Measurements from ENCODE around the gene ABCC1.

ABCC1 gene

GRCh38 chr16:15983898-15984297, 34.5 kb downstream of the ABCC1 start:
- DNase-seq (ENCODE audit: low read depth, low spot score): no peak
- H3K4me3 ChIP-seq (ENCODE audit: low read depth, low read length): no peak overlapping the region
- ChIA-PET POLR2A (no interaction called here), CTCF (no interaction called here)
- TF ChIP-seq, protein P1, sequence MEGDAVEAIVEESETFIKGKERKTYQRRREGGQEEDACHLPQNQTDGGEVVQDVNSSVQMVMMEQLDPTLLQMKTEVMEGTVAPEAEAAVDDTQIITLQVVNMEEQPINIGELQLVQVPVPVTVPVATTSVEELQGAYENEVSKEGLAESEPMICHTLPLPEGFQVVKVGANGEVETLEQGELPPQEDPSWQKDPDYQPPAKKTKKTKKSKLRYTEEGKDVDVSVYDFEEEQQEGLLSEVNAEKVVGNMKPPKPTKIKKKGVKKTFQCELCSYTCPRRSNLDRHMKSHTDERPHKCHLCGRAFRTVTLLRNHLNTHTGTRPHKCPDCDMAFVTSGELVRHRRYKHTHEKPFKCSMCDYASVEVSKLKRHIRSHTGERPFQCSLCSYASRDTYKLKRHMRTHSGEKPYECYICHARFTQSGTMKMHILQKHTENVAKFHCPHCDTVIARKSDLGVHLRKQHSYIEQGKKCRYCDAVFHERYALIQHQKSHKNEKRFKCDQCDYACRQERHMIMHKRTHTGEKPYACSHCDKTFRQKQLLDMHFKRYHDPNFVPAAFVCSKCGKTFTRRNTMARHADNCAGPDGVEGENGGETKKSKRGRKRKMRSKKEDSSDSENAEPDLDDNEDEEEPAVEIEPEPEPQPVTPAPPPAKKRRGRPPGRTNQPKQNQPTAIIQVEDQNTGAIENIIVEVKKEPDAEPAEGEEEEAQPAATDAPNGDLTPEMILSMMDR (IDR thresholded peaks at IDR 0.05; ENCODE audit: insufficient read depth, low read length, missing control alignments): no peak

GRCh38 chr16:15985144-15985543, 35.7 kb downstream of the ABCC1 start:
- TF ChIP-seq, protein P1 (IDR thresholded peaks at IDR 0.05; ENCODE audit: insufficient read depth, low read length, missing control alignments): no peak
- DNase-seq (ENCODE audit: low read depth, low spot score): no peak
- ChIA-PET POLR2A (interaction anchor here (0.5 kb wide), 1 partner anchor 89 kb away, joined by 4 read pairs; no protein-coding TSS in a partner anchor), CTCF (interaction anchor here (1.1 kb wide), 1 partner anchor 42 kb away, joined by 3 read pairs; no protein-coding TSS in a partner anchor)
- H3K4me3 ChIP-seq (ENCODE audit: low read depth, low read length): no peak overlapping the region

GRCh38 chr16:15986261-15986660, 36.8 kb downstream of the ABCC1 start:
- POLR2A ChIA-PET: no interaction called here

DNA sequence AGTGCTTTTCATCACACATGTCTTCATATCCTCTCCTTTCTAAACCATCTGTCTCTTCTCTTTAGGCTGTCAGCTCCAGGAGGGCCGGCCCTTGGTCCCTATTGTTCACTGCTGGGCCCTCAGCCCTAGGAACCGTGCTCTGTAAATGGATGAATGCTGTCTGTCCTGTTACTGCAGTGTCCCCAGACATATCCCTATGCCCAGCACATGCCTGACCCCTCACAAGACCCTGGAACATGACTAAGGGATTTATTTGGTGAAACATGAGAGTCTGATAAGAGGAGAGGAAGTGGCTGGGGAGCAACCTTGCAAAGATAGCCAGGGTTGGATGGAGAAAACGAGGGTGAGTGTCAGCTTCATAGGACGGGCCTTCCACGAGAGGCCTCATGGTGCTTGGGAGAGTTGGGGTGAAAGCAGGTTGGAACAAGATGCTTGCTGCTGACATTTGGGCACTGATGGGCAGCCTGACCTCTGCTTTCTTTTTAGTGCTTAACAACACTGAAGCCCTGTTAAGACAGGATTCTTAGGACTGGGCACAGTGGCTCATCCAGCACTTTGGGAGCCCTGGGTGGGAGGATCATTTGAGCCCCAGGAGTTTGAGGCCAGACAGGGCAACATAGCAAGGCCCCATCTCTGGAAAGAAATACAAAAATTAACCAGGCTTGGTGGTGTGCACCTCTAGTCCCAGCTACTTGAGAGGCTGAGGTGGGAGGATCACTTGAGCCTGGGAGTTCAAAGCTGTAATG, 39.0 kb downstream of the ABCC1 start:
- ChIA-PET CTCF (interaction anchor here (1.7 kb wide), 1 partner anchor 22 kb away, joined by 3 read pairs; no protein-coding TSS in a partner anchor), POLR2A (no interaction called here)
- TF ChIP-seq, protein P1 (IDR thresholded peaks at IDR 0.05; ENCODE audit: insufficient read depth, low read length, missing control alignments): no peak
- no peak for DNase-seq (ENCODE audit: low read depth, low spot score)
- no peak overlapping the region for H3K4me3 ChIP-seq (ENCODE audit: low read depth, low read length)

More at GRCh38 chr16:15986261-15986660, 36.8 kb downstream of the ABCC1 start:
- TF ChIP-seq, protein P1 (IDR thresholded peaks at IDR 0.05; ENCODE audit: insufficient read depth, low read length, missing control alignments): no peak
- CTCF ChIA-PET: interaction anchor here (1.0 to 1.1 kb wide), 2 partner anchors 41 to 113 kb away, joined by 3 read pairs; no protein-coding TSS in a partner anchor
- no peak overlapping the region for H3K4me3 ChIP-seq (ENCODE audit: low read depth, low read length)
- no peak for DNase-seq (ENCODE audit: low read depth, low spot score)

- H3K4me3 ChIP-seq (ENCODE audit: low read depth, low read length): no peak overlapping the region
- ChIA-PET CTCF (no interaction called here), POLR2A (interaction anchor here (0.8 to 1.6 kb wide), 2 partner anchors 14 to 102 kb away, joined by 3 to 4 read pairs; partner anchors contain the start of gene CEP20)
- no peak for DNase-seq (ENCODE audit: low read depth, low spot score)
- TF ChIP-seq, protein P1 (IDR thresholded peaks at IDR 0.05; ENCODE audit: insufficient read depth, low read length, missing control alignments): no peak
These were observed 41.5 kb downstream of the ABCC1 start for GRCh38 chr16:15990902-15991301.

GRCh38 chr16:15993128-15993527, 43.7 kb downstream of the ABCC1 start:
- ChIA-PET POLR2A (no interaction called here), CTCF (no interaction called here)
- no peak for DNase-seq (ENCODE audit: low read depth, low spot score)
- H3K4me3 ChIP-seq (ENCODE audit: low read depth, low read length): no peak overlapping the region
- TF ChIP-seq, protein P1 (IDR thresholded peaks at IDR 0.05; ENCODE audit: insufficient read depth, low read length, missing control alignments): no peak
